Heart right ventricle (tissue), 16 donors: ENCODE data around the gene IFI30. TPM values are rescaled to one million over a fixed set of nuclear protein-coding genes. Genes with fewer than 3 reads are reported as not detected.

ENCODE experiments used
- ATAC-seq, 8 donors: fragments of 200-7000 bp; cut with Tn5 transposase; one replicate each; pipeline ENCODE4 v1.9.1; 2020; ENCODE audit warnings: mild to moderate bottlenecking in 8 of 8, moderate library complexity in 8 of 8, moderate number of reproducible peaks in 1 of 8
- DNase-seq, 2 donors: peaks; one replicate each; pipeline ENCODE4 v3.0.0-alpha.2; 2020
- H3K27ac ChIP-seq, 10 donors: fragments of 200-600 bp; sonication (generic) in 2 of 10; one replicate each; pipeline versions ENCODE4 v1.5.0 to v1.8.0; 2020 to 2022; ENCODE audit warnings: mild to moderate bottlenecking in 3 of 10
- H3K27me3 ChIP-seq, 7 donors: fragments of 200-600 bp; one replicate each; pipeline ENCODE4 v1.8.0; 2021 to 2022; ENCODE audit warnings: mild to moderate bottlenecking in 2 of 7
- H3K36me3 ChIP-seq, 9 donors: fragments of 200-600 bp; sonication (generic) in 1 of 9; one replicate each; pipeline versions ENCODE4 v1.5.0 to v1.8.0; 2020 to 2022; ENCODE audit warnings: mild to moderate bottlenecking in 2 of 9
- H3K4me1 ChIP-seq, 9 donors: fragments of 200-600 bp; sonication (generic) in 1 of 9; one replicate each; pipeline versions ENCODE4 v1.5.0 to v1.8.0; 2020 to 2022; ENCODE audit warnings: mild to moderate bottlenecking in 4 of 9
- H3K4me3 ChIP-seq, 10 donors: fragments of 200-600 bp; sonication (generic) in 2 of 10; one replicate each; pipeline versions ENCODE4 v1.5.0 to v1.8.0; 2020 to 2022; ENCODE audit warnings: mild to moderate bottlenecking in 7 of 10, moderate library complexity in 2 of 10
- H3K9me3 ChIP-seq, 11 donors: fragments of 200-600 bp in 10 of 11; sonication (generic) in 2 of 11; one replicate each; pipeline versions ENCODE4 v1.5.0 to v1.8.0; 2013 to 2022; ENCODE audit warnings: mild to moderate bottlenecking in 2 of 11, control low read depth in 1 of 11, moderate library complexity in 1 of 11
- WGBS, 2 donors: extraction: QIAGEN DNeasy Blood & Tissue Kit; methylation state at CpG; one replicate each; pipeline ENCODE4 v1.1.7; 2013; ENCODE audit warnings: inconsistent platforms in 1 of 2; 5-methylcytosine and 5-hydroxymethylcytosine counted together
- intact Hi-C, 10 donors: fragments of 100-400 bp; cut with DNase I; formaldehyde crosslinking; loops; one replicate each; pipeline versions ENCODE4 v1.11.1 to v1.14.2; 2022
- polyA plus RNA-seq, 2 donors: library from polyadenylated mRNA; stranded (reverse); fragments of 200-250 nt; gene quantifications; one replicate each; pipeline ENCODE4 v1.2.3, GENCODE V29; 2013
- total RNA-seq, 10 donors: library from RNA; stranded (reverse); fragmentation: NEBNext Ultra II Directional in 3 of 10; extraction: Animal tissue kit (Norgen Biotek cat#: 25700) in 3 of 10; gene quantifications; one replicate each; pipeline versions ENCODE4 v1.2.1 to v1.2.4, GENCODE V29; 2021 to 2023
- TF ChIP-seq, protein P1 (sequence below), 9 donors: fragments of 200-600 bp; sonication (generic) in 2 of 9; IDR thresholded peaks; one replicate each; pipeline versions ENCODE4 v1.5.0 to v1.8.0; 2021 to 2022; ENCODE audit warnings: antibody characterized with exemption in 9 of 9, mild to moderate bottlenecking in 5 of 9, moderate library complexity in 1 of 9
- donor health status: Arrhythmogenic right ventricular cardiomyopathy.
- donor health status: ischemic (EF 13 %, LVEDD 7.1; RV severe dilation, severe dysfunction).
- donor health status: healthy with polysubstance abuse.
- donor health status: DM: no; HTN: yes; CAD: no.
- donor health status: DM: no; HTN: no; CAD: no.
- donor health status: ischemic (EF 25% LVEDD 6.9; RV normal size, moderate dysfunction).
- donor health status: ischemic (EF 25% LVEDD 5.7; RV mildly dilated, moderate dysfunction).
- donor health status: healthy.
- donor health status: DM: yes; HTN: yes; CAD: no.
- donor health status: Ischemic cardiomyopathy.
- donor health status: ischemic (EF 35%, LVEDD 5.7; RV mildly dilated, moderate dysfunction).
- donor health status: nonischemic (EF 11% LVEDD 7.7; RV severe dilation, severe dysfunction).
- donor health status: DM: yes; HTN: yes; CAD: no.
- donor health status: PGD.
- donor health status: ischemic (EF 29% LVEDD 5.4; RV normal size, mild dysfunction).
- donor health status: nonischemic (EF 23%, LVEDD 6.1; RV moderate dilation, normal function).

IFI30 gene
- total and polyA plus RNA-seq, 12 donors: 6.5 to 241 (median 11.9) TPM

DNA sequence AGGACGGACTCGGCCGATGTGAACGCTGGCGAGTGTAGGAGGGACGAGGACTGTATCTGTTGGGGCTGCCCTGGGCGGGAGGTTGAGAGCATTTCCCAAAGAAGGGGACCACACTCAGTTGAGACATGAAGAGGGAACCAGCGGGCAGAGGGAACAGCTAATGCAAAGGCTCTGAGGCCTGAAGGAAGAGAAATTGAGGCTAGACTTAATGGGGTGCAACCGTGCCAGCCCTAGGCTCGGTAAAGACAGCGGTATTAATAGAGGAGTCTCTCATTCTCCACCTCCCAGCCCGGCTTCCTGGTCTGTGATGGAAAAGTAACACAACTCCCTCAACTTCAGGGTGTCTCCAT, 20.5 kb downstream of the IFI30 start:
- 52 to 61% methylated on average over 12 of the region's 12 CpGs for WGBS, 2 donors
- Histone ChIP-seq H3K27ac (peak overlapping the region in 5 of 10 donors; percentile 48 to 86 (median 85)), H3K4me1 (peaks cover 8 to 34% (median 19%) of the 10 kb centered on the region in 9 donors), H3K27me3 (no peaks in the 10 kb centered on the region), H3K4me3 (peak overlapping the region in 9 of 10 donors; percentile 75 to 98 (median 84)), H3K9me3 (no peaks in the 10 kb centered on the region), H3K36me3 (peaks cover 0 to 43% (median 12%) of the 10 kb centered on the region in 9 donors)
- DNase-seq: no peak
- TF ChIP-seq, protein P1, sequence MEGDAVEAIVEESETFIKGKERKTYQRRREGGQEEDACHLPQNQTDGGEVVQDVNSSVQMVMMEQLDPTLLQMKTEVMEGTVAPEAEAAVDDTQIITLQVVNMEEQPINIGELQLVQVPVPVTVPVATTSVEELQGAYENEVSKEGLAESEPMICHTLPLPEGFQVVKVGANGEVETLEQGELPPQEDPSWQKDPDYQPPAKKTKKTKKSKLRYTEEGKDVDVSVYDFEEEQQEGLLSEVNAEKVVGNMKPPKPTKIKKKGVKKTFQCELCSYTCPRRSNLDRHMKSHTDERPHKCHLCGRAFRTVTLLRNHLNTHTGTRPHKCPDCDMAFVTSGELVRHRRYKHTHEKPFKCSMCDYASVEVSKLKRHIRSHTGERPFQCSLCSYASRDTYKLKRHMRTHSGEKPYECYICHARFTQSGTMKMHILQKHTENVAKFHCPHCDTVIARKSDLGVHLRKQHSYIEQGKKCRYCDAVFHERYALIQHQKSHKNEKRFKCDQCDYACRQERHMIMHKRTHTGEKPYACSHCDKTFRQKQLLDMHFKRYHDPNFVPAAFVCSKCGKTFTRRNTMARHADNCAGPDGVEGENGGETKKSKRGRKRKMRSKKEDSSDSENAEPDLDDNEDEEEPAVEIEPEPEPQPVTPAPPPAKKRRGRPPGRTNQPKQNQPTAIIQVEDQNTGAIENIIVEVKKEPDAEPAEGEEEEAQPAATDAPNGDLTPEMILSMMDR (IDR thresholded peaks at IDR 0.05): no peak
- no peak for ATAC-seq
- intact Hi-C loops: loop anchor here in 4 of 10 donors (5.0 to 10.0 kb wide), 3 partner anchors 58 to 613 kb away; partner anchors contain the start of gene LSM4 (in 1 of the 4)

DNA sequence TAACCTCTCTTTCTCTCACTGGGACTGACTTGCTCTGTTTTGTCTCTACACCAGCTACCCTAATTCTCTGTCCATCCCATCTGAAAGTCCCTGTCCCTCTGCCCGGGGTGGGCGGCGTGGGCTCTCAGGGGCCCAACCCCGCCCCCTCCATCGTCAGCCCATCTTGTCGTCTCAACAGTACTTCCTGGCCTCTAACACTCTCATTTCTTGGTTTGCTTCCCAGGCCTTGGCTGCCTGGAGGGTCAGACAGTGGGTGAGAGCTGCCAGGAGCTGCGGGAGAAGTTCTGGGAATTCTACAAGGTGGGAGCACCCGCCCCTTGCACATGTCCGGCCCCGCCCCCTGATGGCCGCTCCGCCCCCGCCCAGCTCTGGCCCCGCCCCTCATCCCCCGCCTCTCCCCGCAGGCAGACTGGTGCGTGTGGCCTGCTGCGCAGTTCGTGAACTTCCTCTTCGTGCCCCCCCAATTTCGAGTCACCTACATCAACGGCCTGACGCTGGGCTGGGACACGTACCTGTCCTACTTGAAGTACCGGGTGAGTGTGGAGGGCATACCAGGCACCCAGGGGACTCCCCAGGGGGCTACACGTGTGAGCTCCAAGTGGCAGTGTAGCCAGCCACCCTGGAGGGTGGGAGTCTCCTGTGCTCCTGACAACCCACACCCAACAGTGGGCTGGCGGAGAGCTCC, 21.1 kb downstream of the IFI30 start:
- Histone ChIP-seq H3K9me3 (no peaks in the 10 kb centered on the region), H3K27me3 (no peaks in the 10 kb centered on the region), H3K36me3 (peaks cover 0 to 49% (median 17%) of the 10 kb centered on the region in 9 donors), H3K4me1 (peaks cover 8 to 34% (median 19%) of the 10 kb centered on the region in 9 donors), H3K27ac (peak overlapping the region in 3 of 10 donors; percentile 48 to 86 (median 85)), H3K4me3 (peak overlapping the region in 4 of 10 donors; percentile 75 to 95 (median 84))
- peak in 1 of 2 donors; percentile 44 for DNase-seq
- intact Hi-C loops: loop anchor here in 4 of 10 donors (5.0 to 10.0 kb wide), 3 partner anchors 58 to 613 kb away; partner anchors contain the start of gene LSM4 (in 1 of the 4)
- TF ChIP-seq, protein P1 (IDR thresholded peaks at IDR 0.05): no peak
- ATAC-seq: no peak
- 39 to 47% methylated on average over 26 to 27 of the region's 27 CpGs for WGBS, 2 donors

DNA sequence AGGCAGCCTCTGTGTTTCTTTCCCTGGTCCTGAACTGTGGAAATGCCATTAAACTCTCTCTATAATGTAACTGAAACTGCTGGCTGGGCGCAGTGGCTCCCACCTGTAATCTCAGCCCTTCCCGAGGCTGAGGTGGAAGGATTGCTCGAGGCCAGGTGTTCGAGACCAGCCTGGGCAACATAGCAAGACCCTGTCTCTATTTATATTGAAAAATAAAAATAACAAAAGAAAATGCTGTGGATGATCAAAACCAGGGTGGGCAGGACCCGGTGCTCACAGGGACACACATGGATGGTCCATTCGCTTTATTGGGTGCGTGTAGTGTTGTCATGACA, 22.9 kb downstream of the IFI30 start:
- Histone ChIP-seq H3K4me1 (peaks cover 8 to 31% (median 18%) of the 10 kb centered on the region in 9 donors), H3K4me3 (no peak overlapping the region), H3K27me3 (no peaks in the 10 kb centered on the region), H3K9me3 (no peaks in the 10 kb centered on the region), H3K27ac (no peak overlapping the region), H3K36me3 (peaks cover 0 to 57% (median 21%) of the 10 kb centered on the region in 9 donors)
- no peak for DNase-seq
- TF ChIP-seq, protein P1 (IDR thresholded peaks at IDR 0.05): no peak
- intact Hi-C loops: loop anchor here in 1 of 10 donors (10.0 kb wide), 1 partner anchor 128 kb away; the partner anchor contains the start of gene LSM4
- 85 to 86% methylated on average over 7 of the region's 7 CpGs for WGBS, 2 donors
- ATAC-seq: no peak

DNA sequence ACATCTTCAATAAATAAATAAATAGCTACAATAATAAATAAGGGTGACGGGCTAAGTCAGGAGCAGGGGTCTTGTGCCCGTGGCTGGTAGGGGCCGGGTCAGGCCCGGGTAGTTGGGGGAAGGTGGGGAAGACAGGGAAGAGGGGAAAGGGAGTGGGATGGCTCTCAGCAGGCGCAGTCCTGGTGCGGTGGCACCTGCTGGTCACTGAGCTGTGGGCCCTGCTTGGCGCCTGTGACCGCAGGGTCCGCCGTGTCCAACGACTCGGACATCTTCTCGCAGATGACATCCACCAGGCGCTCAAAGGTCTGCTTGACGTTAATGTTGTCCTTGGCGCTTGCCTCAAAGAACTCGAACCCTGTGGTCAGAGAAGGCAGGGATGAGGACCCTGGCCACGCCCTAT, 23.7 kb downstream of the IFI30 start:
- no peak for ATAC-seq
- H3K4me3 ChIP-seq: no peak overlapping the region
- WGBS, 2 donors: 93 to 94% methylated on average over 18 of the region's 18 CpGs
- H3K4me1 ChIP-seq: peaks cover 8 to 23% (median 17%) of the 10 kb centered on the region in 9 donors
- no peaks in the 10 kb centered on the region for H3K9me3 ChIP-seq
- H3K27me3 ChIP-seq: no peaks in the 10 kb centered on the region
- TF ChIP-seq, protein P1 (IDR thresholded peaks at IDR 0.05): no peak
- no peak overlapping the region for H3K27ac ChIP-seq
- H3K36me3 ChIP-seq: peaks cover 0 to 66% (median 21%) of the 10 kb centered on the region in 9 donors
- intact Hi-C loops: loop anchor here in 1 of 10 donors (10.0 kb wide), 1 partner anchor 127 kb away; the partner anchor contains the start of gene LSM4
- DNase-seq: no peak
